22Rv1 (cell line): ENCODE measurements around the gene SLC5A2.

Experiments used
- H3K27ac ChIP-seq: fragments of 450-650 bp; 2 replicates; pipeline ENCODE4 v1.5.1; 2017
- CTCF ChIP-seq: fragments of 450-650 bp; IDR thresholded peaks from 2 replicates; pipeline ENCODE4 v1.5.1; 2017; ENCODE audit warnings: mild to moderate bottlenecking
- ZFX ChIP-seq: fragments of 450-650 bp; IDR thresholded peaks from 2 replicates; pipeline ENCODE4 v1.6.1; 2017; ENCODE audit warnings: antibody characterized with exemption, borderline replicate concordance

Gene SLC5A2

DNA sequence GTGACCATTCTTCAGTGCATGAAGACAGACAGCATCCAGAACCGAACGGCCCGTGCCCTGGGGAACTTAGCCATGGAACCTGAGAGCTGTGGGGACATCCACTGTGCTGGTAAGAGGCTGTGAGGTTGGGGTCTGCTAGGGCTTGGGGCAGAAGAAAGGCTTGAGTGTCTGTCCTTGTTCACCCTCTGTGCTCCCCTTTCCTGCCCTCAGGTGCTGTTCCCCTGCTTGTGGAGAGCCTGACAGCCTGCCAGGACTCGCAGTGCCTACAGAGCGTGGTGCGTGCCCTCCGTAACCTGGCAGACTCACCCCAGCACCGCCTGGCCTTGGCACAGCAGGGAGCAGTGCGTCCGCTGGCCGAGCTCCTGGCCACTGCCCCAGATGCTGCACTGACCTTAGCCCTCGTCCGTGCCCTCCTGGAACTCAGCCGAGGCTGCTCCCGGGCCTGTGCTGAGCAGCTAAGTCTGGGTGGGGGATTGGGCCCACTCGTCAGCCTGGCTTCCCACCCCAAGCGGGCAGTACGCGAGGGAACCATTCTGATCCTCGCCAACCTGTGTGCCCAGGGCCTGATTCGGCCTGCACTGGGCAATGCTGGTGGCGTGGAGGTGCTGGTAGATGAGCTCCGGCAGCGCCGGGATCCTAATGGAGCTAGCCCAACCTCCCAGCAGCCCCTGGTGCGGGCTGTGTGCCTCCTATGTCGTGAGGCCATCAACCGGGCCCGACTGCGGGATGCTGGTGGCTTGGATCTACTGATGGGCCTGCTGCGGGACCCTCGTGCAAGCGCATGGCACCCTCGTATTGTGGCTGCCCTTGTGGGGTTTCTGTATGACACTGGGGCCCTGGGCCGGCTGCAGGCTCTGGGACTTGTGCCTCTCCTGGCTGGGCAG lies 20.8 kb upstream of the SLC5A2 start:
- TF ChIP-seq ZFX (no peak), CTCF (no peak)
- no peak overlapping the region for H3K27ac ChIP-seq

DNA sequence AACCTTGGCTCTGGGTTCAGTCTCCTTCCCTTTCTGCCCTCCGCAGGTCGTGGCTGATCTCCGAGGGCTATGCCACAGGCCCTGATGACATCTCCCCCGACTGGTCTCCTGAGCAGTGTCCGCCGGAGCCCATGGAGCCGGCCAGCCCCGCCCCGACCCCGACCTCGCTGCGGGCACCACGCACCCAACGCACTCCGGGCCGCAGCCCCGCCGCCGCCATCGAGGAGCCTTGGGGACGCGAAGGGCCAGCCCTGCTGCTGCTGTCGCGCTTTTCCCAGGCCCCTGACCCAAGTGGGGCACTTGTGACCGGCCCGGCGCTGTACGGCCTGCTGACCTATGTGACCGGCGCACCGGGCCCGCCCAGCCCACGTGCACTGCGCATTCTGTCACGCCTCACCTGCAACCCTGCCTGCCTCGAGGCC lies 18.6 kb upstream of the SLC5A2 start:
- H3K27ac ChIP-seq: no peak overlapping the region
- TF ChIP-seq CTCF (no peak), ZFX (no peak)

DNA sequence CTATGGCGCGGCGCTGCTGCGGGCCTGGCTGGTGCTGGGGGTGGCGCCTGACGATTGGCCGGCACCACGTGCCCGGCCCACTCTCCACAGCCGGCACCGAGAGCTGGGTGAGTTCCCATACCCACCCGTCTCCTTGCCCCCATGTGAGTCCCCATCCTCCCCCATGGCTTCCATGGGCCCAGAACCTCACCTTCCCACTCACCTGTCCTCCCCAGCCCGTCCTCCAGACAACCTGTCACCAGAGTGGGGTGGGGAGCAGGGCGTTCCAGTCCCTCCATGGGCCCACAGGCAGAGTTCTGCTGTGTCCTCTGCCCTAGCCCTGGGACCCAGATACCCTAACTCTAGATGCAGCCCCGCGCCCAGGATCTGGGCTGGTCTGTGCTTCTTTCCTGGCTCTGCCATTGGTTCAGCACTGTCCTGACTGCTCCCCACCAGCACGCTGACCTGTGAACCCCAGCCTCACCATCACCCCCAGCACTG lies 18.1 kb upstream of the SLC5A2 start:
- TF ChIP-seq CTCF (no peak), ZFX (no peak)
- no peak overlapping the region for H3K27ac ChIP-seq

DNA sequence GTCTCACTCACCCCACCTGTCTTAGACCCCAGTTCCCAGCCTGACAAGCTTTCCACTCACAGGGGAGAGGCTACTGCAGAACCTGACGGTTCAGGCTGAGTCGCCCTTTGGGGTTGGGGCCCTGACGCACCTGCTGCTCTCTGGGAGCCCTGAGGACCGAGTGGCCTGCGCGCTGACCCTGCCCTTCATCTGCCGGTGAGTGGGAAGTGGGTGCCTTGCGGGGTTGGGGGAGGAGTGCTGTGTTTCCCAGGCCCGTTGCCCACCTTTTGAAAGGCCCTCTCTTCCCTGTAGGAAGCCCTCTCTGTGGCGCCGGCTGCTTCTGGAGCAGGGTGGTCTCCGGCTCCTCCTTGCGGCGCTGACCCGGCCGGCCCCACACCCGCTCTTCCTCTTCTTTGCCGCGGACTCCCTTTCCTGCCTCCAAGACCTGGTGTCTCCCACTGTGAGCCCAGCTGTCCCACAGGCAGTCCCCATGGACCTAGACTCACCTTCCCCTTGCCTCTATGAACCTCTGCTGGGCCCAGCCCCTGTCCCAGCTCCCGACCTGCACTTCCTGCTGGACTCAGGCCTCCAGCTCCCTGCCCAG lies 17.0 kb upstream of the SLC5A2 start:
- no peak for TF ChIP-seq CTCF
- TF ChIP-seq ZFX: no peak
- H3K27ac ChIP-seq: no peak overlapping the region

- no peak for TF ChIP-seq ZFX
- H3K27ac ChIP-seq: no peak overlapping the region
These were observed 16.5 kb upstream of the SLC5A2 start for GRCh38 chr16:31466381-31466841.

- H3K27ac ChIP-seq: no peak overlapping the region
- no peak for TF ChIP-seq ZFX
- no peak for TF ChIP-seq CTCF
These were observed 15.7 kb upstream of the SLC5A2 start for GRCh38 chr16:31467151-31467773.

DNA sequence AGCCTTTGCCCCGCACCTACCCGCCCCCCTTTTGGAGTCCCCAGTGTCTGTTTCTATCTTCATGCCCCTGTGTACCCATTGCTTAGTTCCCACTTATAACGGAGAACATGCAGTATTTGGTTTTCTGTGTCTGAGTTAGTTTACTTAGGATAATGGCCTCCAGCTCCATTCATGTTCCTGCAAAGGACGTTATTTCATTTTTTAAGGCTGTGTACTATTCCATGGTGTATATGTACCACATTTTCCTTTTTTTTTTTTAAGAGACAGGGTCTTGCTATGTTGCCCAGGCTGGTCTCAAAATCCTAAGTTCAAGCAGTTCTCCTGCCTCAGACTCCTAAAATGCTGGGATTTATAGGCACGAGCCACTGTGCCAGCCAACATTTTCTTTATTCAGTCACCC lies 15.1 kb upstream of the SLC5A2 start:
- H3K27ac ChIP-seq: no peak overlapping the region
- TF ChIP-seq ZFX (no peak), CTCF (no peak)
